NK-92 (cell line): ENCODE results near the gene USP32.

Experiments
- DNase-seq: peaks from one replicate; lab custom pipeline; 2025; ENCODE audit not compliant: unreplicated experiment; lab: John Stamatoyannopoulos, UW

USP32 gene

DNA sequence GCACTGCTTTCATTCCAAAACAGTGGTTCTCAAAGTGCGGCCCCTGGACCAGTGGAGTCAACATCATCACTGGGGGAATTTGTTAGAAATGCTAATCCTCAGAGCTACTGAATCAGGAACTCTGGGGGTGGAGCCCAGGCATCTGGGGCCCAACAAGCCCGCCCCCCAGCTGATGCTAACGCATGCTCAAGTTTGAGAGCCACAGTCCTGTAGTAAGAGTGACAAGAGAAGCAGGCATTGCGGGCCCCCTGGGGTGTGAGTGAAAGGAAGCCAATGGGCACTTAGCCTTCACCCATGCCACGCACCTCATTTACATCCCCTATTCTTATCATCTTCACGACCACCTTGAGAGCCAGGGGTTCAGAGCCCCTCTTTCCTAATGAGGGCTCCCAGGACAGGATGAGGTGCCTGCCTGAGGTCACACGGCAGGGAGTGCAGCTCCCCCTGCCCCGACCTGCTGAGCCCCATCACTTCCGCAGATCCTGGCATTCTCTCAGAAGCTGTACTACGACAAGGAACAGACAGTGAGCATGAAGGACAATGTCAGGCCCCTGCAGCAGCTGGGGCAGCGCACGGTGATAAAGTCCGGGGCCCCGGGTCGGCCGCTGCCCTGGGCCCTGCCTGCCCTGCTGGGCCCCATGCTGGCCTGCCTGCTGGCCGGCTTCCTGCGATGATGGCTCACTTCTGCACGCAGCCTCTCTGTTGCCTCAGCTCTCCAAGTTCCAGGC is 233.0 kb downstream of the USP32 start:
- no peak for DNase-seq

DNA sequence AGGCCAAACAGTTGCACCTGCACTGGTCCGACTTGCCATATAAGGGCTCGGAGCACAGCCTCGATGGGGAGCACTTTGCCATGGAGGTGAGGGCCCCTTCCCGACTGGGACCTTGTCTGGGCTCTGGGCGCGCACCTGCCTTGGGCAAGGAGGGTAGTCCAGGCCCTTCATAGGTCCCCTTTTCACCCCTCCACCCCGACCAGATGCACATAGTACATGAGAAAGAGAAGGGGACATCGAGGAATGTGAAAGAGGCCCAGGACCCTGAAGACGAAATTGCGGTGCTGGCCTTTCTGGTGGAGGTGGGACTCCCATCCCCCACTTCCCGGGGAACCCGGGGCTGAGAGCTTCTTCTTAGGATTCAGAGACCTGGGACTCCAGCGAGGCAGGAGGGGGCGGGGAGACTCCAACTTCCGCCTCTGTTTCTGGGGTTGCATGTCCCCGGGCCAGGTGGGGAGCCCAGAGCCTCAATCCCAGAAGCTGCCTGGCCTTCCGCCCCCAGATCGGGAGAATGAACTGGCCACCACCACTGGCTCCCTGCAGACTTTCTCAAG is 234.4 kb downstream of the USP32 start:
- DNase-seq, result no peak

DNA sequence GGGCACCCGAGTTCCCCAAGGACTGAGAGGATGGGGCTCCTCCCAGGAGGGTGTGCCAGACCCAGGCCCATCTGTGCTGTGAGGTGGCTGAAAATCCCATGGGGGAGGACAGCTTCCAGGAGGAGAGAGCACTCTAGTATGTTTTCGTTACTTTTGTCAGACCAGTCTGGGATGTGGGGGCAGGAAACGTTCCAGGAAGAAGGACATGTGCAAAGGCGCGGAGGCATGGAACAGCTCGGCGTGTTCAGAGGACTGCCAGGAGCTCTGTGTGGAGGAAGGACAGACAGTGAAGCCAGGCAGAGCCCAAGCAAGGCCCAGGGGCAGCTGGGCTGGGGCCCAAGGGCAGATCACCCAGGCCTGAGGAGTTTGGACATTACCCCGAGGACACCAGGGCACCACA is 235.2 kb downstream of the USP32 start:
- DNase-seq, result no peak

DNA sequence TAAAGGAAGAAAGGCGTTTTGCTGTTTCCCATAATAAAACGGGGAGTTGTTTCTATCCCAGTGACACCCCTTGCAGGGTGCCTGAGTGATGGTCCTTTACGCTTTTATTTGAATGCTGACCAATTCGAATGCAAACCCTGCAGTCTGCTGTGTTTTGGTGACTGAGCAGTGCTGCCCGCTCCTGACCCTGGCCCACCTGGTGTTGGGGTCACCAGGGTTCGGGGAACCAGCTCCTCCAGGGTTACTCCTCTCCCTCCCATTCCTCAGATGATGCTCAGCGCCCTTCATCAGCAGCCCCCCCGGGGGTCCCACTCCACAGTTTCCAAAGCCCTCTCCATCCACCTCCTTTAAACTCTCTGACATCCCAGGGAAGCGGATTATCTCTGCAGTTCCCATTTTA is 236.1 kb downstream of the USP32 start:
- DNase-seq, result no peak

DNA sequence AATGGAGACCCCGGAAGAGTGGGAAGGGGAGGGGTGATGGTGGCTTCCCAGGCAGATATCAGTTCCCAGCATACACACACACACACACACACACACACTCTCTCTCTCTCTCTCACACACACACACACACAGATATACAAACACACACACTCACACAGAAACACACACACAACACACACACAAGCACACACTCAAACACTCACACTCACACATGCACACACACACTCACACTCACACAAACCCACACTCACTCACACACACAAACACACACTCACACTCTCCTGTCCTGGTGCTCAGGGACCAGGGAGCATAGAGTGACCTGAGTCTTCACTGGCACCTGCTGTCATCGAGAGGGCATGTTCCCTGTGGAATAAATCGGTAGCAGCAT is 236.5 kb downstream of the USP32 start:
- no peak for DNase-seq

DNA sequence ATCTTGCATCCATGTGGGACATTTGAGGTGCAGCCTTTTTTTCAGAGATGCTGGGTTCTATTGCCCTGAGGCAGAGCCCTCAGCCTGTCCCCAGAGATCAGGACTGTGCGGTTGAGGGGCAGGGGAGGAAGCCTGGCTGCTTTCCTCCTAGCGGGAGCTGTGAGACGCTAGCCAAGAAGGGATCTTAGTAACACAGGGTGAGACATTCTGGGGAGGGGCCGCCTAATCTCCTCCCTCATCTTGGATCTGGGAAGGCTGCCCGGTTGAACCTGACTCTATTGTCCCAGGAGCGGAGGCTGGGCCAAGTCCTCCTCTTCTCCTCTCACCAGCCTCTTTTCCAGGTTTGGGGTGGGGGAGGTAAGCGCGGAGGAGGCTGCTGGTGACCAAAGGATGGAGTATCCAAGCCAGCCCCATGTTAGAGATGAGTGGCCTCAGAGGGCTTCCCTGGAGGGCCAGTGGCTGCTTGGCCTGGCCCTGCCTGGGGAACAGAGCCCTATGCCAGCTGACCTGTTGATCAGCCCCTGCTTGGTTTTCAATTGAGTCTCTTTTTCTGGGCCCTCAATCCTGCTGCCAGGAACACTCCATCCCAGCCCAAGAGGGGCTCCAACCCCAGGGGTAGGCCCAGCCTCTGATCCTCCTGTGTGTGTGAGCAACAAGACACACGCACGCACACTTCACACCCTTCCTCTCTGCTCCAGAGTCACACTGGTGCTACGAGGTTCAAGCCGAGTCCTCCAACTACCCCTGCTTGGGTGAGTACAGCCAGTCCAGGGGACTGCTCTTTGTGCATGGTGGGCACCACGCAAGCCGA is 237.1 kb downstream of the USP32 start:
- DNase-seq, result no peak

DNA sequence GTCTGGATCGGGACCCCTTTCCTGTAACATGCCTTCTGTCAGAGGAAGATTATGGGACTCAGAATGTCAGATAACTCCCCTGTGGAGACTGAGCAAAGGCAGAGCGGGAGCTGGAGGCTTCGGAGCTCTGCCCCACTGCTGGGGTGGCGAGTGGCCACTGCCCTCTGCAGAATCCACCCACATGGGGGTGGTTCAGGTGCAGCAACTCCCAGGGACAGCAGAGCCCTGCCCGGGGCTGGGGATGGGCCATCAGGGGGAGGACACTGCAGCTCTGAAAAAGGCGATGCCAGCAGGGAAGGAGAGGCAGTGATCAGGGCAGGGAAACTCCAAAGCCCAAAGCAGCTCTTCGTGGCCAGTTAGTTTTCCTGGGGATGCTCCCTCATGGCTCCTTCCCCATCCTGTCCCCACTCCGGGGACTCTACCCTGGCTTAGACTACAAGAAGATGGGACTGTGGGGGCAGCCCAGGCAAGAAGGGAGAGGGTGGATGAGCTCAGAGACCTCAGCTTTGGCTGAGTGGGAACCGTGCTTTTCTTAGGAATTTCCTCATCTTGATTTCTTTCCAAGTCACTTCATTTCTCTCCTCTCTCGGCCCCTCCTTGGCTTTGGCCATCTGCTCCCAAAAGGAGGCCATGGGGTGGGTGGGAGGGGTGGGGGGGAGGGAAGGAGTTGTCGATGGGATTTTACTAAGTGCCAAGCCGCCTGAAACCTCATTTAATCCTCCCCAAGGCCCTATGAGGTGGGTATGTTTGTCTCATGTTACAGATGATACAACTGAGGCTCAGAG is 238.1 kb downstream of the USP32 start:
- no peak for DNase-seq

DNA sequence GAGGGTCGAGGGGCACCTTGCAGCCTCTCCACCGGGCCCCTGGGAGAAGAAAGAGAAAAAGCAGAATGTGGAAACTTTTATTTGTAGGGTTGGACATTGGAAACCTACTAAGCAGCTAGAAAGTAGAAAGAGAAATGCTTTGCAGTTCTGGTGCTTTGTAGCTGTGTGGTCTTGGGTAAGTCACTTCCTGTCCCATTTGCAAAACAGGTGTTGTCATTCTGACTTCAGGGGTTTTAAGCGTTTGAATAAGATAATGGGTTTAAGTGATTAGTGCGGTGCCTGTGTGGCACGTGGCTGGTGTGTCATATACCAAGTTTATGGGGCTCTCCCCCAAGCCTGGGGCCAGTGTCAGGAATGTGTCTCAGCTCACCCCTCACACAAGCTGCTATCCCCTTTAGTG is 240.6 kb downstream of the USP32 start:
- DNase-seq, result no peak

DNA sequence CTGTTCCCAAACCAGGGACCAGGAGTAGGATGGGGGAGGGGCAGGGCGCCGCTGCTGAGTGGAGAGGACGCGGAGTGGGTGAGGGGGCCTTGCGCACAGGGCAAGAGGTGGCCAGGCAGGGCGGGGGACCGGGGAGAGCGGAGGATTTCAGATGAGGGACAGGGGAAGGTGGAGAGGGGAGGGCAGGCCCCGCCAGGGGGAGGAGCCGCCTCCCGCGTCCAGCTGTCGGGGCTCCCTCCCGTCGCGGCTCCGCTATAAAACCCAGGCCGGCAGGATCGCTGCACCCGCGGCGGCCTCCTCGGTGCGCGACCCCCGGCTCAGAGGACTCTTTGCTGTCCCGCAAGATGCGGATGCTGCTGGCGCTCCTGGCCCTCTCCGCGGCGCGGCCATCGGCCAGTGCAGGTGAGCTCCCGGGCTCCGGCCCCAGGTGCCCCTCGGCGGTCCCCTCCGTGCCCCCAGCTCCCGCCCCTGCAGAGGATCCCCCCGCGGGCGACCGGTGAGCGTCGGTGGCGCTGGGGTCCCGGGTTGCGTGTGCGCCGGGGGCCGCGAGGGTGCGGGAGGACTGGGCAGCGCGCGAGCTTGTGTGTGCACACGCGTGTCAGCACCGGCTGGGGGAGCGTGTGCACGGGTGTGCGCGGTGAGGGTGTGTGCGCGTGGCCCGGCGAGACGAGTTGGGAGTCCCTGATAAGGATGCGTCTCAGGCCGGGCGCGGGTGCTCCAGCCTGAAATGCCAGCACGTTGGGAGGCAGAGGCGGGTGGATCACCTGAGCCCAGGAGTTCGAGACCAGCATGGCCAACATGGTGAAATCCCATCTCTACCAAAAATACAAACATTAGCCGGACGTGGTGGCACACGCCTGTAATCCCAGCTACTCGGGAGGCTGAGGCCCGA is 242.0 kb downstream of the USP32 start, which contains the start of gene CA4:
Gene CA4 (plus strand): TSS at position 283 of the 892 bp plus-strand sequence. CDS start 62 bp downstream, at position 345.
- no peak for DNase-seq

DNA sequence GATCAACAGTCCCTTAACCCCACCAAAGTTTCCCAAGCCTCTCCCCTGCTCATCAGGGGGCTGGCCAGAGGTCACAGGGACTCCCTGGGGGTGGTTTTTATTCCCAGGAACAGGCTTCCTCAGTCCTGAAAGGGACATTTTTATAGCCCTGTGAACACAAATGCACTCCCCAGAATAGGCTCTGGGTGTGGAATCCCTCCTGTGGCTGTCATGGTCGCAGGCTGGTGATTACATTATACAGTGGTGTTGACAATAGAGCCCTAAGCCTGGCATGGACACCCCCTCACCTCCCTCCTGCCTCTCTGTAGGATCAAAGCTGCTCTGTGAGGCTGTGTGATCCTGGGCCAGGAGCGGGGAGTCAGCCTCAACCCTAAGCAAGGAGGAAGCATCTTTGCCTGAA is 243.6 kb downstream of the USP32 start:
- DNase-seq, result no peak

DNA sequence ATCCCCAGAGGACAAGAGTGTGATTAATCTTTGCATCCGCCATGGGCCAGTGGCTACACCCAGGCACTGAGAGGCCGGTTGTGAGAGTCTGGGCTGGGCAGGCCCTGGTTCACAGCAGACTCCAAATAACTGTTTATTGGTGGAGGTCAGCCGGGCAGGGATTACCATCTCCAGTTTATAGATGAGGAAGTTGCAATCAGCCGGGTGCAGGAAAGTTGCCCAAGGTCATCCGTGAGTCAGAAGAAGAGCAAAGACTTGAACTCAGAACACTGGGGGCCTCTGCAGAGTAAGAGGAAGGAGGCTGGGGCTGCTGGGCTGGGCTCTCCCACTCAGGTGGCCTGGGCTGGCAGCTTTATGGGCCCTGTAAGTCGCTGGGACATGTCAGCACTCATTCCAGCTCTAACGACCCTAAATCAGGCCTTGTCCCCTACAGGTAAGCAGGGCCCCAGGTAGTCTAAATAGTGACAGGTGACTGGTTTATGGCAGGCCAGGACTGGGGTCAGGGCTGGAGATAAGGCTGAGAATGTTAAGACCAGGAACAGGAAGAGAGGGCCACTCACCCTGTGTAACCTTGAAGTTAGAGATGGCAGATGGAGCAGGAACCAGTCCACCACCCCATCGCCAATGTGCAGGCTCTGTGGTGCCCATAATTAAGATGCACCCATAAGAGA is 244.2 kb downstream of the USP32 start:
- no peak for DNase-seq

DNA sequence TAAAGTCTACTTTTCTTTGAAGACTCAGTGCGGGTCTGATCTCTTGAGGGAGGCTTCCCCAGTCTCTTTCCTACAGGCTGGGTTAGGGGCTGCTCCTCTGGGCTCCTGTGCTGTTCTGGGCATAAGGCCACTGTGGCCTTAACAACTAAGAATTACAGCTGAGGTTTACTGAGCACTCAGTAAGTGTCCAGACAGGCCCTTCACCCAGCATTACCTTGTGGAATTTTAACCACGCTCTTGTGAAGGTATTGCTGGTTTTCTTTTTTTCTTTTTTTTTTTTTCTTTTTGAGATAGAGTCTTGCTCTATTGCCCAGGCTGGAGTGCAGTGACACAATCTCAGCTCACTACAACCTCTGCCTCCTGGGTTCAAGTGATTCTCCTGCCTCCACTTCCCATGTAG is 245.7 kb downstream of the USP32 start:
- DNase-seq, result no peak

DNA sequence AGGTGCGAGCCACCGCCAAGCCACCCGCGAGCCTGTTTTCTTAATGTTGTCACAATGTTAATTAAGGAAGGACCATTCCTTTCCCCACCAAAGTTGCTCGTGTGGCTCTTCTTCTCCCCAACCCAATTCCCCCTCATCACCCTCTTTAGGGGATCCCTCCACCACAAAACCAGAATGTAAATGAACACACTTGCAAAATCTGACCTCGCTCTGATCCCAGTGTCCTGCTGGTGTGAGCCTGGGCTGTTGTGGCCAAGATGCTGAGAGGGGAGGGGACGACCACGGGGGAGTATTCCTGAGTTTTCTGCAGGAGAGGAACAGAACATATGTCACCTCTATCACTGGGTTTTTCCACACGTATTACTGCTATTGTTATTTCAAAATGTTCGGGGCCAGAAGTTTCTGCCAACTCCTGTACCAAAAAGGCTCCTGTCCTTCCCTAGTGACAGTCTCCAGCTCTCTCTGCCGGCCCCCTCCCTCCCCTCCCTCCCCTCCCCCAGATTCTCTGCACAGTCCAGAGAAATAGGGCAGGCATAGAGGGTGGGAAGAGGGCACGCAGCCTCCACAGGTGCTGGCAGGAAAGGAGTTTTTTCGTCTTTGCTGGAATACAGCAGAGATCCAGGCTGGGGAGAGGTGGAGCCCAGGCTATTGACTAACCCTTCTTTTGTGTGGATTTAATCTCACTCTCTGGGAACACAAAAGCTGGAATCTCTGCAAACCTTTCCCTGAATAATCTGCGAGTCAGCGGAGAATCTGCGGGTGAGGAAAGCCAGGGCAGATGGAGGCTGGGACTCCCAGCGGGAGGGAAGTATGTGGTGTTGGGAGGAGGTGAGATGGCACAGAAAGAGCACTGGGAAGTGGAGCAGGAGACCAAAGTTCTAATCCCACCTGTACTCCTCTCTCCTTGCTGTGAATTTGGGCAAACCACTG is 246.7 kb downstream of the USP32 start:
- DNase-seq, result no peak

DNA sequence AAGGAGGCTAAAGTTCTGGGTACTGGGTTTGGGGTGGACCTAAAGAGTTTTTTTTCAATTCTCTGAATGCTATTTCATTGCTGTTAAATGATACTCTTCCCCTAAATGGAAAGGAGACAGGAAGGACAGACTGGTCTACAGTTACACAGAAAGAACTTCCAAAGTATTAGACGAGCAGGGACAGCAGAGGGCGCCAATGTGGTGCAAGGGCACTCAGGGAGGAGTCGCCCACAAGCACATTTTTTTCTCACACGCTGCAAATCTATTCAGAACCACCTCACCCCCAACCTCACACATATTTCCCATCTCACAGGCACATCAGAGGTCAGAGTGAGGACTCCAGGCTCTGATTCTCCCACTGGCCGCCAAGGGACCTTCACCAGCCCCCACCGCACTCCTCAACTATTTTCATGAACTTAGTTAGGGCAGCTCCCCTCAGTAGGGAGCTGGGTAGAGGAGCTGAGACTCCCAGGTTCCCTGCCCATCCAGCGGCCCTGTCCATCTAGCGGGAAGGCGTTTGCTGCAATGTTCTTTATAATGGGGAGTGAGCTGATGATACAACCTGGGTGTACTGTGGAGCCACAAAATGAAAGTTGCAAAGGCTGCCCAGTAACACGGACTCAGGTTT is 248.9 kb downstream of the USP32 start:
- DNase-seq, result no peak

DNA sequence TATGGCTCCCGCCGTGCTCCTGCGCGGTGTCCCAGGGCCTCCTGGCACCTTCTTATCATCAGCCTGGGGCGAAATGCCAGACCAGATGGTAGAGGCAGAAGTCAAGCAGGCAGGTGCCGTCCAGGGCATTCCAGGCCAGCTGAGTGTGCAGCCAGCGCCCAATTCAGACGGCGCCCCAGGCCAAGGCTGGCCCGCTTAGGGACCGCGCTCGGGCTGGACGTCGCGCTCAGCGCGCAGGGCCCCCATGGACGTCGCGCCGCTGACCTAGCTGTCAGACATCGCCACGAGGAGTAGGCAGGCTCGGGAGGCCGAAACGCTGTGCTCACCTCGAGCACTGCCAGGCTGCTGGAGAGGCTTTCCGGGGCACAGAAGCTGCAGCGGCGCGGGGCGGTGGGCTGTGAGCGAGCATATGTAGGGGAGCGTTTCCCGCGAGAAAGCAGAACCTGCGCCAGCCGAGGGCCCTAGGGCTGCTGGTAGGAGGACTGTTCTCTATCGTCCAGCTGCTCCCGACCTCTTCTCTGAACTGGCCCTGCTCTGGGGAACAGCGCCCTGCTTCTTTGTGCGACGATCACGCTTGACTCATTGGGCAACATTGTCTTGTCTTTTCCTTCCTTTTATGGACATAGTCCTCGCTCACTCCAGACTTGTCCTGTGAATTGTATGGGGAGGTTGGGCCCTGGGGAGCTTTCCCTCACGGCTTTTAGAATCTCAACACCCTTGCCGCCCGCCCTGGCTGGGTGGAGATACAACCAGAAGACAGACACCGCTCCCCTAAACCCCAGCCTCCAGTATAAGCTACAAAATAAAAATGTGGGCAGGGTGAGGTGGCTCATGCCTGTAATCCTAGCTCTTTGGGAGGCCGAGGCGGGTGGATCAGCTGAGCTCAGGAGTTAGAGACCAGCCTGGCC is 250.6 kb downstream of the USP32 start:
- no peak for DNase-seq

DNA sequence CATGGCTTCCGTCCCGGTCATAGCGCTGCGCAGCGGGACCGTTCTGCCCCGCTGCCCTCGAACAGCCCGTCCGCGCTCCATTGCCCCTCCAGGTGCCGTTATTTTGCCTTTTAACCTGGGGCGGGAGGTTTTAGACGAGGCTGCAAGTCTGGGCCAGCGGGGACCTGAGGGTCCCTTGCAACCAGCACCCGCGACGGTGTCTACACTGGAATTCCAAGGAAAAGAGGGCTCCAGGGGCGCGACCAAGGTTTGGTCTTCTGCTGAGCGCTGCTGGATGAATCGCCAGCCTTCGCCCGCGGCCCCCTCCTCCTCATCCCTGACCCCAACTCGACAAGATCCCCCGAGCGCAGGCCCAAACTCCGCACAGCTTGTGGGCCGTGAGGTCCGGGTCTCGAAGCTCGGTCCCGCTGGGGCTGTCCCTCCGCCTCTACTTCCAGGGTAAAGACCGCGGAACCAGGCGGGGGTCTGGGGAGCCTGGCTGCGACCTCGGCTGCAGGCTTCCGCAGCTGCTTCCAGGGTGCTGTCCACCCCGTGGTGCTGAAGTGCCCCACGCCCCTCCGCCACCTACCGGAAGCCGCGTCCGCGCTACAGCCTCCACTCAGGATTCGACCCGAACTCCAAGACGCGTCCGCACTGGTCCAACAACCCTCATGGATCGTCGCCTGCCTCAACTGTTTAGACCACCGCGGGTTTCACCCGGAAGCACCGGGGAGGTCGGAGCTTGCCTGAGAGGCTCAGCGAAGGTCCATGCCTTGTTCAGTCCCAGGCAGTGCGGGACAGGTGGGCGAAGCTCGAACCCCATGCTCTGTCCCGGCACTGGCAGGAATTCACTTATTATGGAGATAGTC is 252.3 kb downstream of the USP32 start:
- no peak for DNase-seq
